GM10248 (cell line): ENCODE data around the gene CSF2.

ENCODE experiments used
- CTCF ChIA-PET: fragments of 300-600 bp; sonication (Branson Sonifier 250); formaldehyde crosslinking; extraction: SDS; loops from one replicate; lab custom pipeline; 2021; ENCODE audit warnings: antibody characterized with exemption; lab: Yijun Ruan, JAX
- POLR2A ChIA-PET: fragments of 350-650 bp; sonication (Branson Sonifier 250); formaldehyde crosslinking; extraction: SDS; loops from one replicate; lab custom pipeline; 2020; ENCODE audit warnings: antibody characterized with exemption; lab: Yijun Ruan, JAX
- DNase-seq: peaks from one replicate; pipeline ENCODE4 v3.0.0; 2012; ENCODE audit errors: extremely low spot score
- TF ChIP-seq, protein P1 (sequence below): IDR thresholded peaks from 2 replicates; pipeline ENCODE4 v1.5.1; 2012; ENCODE audit warnings: mild to moderate bottlenecking, low read depth; ENCODE audit errors: extremely low read depth, missing control alignments, control extremely low read depth

The CSF2 gene

DNA sequence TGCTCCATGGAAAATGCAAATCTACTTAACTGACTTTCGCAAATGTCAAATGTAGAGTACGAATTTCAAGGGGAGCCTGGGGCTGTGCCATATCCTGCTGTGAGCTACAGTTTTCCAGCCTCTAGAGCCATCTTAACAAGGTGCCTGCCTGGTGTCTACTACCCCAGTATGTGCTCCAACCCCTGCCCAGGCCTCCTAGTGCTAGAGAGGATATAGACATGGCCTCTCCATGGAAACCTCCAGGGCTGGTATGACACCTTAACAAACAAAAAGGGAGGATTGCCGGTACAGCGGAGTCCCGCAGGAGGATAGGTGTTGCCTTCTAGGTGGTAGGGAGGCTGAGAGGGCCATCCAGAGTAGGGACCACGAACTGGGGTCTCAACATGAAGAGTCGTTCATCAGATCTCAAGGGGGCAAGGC, 26.7 kb upstream of the CSF2 start:
- ChIA-PET CTCF (interaction anchor here (1.2 to 2.0 kb wide), 3 partner anchors 11 to 126 kb away, joined by 3 to 7 read pairs (median 3); no protein-coding TSS in a partner anchor), POLR2A (no interaction called here)
- TF ChIP-seq, protein P1, sequence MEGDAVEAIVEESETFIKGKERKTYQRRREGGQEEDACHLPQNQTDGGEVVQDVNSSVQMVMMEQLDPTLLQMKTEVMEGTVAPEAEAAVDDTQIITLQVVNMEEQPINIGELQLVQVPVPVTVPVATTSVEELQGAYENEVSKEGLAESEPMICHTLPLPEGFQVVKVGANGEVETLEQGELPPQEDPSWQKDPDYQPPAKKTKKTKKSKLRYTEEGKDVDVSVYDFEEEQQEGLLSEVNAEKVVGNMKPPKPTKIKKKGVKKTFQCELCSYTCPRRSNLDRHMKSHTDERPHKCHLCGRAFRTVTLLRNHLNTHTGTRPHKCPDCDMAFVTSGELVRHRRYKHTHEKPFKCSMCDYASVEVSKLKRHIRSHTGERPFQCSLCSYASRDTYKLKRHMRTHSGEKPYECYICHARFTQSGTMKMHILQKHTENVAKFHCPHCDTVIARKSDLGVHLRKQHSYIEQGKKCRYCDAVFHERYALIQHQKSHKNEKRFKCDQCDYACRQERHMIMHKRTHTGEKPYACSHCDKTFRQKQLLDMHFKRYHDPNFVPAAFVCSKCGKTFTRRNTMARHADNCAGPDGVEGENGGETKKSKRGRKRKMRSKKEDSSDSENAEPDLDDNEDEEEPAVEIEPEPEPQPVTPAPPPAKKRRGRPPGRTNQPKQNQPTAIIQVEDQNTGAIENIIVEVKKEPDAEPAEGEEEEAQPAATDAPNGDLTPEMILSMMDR = no peak
- no peak for DNase-seq

DNA sequence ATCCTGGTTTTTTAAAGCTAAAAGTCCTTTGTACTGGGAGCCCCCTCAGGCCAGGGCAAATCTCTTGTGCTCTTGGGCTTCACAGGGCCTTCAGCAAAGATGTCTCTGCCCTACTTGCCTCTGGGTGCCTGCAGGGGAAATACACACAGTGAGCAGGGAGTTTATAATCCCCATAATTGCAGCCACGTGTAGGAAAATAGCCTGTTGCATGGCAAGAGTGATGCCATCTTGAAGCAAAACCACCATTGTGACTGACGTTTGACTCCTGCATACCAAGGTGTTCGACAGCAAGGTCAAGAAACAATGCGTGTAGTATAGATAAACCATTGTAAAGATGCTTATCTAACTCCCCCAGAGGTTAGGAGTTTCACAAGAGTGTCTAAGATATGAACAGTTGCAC, 24.5 kb upstream of the CSF2 start:
- CTCF ChIA-PET = interaction anchor here (3.3 kb wide), 1 partner anchor 14 kb away, joined by 20 read pairs; no protein-coding TSS in a partner anchor
- POLR2A ChIA-PET = no interaction called here
- no peak for DNase-seq
- TF ChIP-seq, protein P1 = no peak

DNA sequence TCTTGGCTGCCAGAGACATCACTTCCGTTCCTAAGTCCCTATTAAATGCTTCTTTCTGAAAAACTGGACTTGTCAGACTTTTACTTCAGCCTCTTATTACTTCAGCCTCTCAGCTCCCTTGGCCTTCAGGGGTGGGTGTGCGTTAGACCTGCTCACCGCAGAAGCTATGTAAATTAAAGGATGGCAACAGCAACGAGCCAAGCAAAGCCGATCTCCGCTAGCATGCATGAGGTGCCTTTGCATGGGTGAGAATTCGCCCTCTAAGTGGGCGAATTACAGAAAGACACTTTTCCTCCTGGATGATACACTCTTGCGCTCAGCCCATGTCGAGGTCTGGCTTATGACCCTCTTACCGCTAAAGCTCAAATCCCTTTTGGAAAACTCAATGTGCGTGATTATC, 24.0 kb upstream of the CSF2 start:
- CTCF ChIA-PET = interaction anchor here (0.7 to 3.3 kb wide), 5 partner anchors 8 to 32 kb away, joined by 3 to 20 read pairs (median 3); no protein-coding TSS in a partner anchor
- no peak for DNase-seq
- TF ChIP-seq, protein P1 = no peak
- POLR2A ChIA-PET = no interaction called here

DNA sequence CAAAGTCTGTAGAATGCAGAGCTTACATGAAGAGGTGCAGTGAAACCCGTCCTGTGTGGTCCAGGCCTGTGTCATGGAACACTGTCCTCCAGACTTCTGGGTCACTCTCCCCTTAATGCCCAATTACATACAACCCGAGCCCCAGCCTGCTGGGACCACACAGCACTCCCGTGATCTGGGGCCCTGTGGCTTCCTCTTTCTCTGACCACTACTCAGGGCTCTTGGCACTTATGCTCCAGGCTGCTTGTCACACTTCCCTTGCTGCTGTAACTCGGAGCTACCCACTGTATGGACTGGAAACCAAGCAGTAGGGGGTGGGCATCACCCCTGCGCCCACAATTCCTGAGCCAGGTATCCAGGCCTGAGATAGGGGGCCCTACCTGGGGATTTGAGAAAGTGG, 23.5 kb upstream of the CSF2 start:
- TF ChIP-seq, protein P1 = no peak
- POLR2A ChIA-PET = no interaction called here
- no peak for DNase-seq
- CTCF ChIA-PET = interaction anchor here (0.7 to 3.3 kb wide), 6 partner anchors 9 to 42 kb away, joined by 3 to 20 read pairs (median 3); no protein-coding TSS in a partner anchor

DNA sequence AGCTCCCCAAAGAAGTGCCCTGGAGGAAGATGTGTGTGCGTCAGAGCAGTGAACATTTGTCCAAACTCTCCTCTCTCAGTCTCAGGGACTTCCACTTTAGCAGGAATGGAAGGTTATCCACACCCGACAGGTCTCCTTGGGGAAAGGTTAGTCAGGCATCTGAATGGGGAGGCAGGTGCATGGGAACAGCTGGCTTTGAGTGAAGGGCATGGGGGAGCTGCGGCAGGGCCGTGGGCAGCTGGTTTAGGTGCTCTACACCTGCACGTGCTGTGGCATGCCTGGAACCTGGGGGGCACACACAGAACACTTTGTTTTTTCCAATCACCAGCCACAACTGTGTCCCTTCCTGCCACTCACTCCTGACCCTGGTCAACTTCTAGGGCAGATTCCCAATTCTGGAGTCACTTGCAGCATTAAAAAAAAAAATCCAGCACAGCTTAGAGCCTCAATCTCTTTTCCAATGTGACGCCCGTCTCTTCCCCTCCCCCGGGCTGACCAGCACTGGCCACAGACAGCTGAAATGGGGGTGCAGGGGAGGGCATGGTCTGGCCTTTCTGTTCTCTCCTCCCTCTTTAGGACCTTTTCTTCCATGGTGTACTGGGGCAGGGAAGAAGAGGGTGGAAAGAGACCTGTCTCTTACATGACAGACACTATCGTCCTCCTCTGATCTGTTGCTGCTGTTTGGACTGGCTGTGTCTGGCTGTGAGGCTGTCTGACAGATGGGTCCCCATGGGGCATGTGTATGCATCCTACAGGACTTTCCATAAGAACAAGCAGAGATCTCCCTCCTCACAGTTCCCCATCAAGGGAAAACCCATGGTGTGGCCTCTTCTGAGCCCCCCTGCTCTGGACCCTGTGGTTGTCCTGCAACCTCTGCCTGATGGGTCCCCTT, 22.7 kb upstream of the CSF2 start:
- DNase-seq = no peak
- TF ChIP-seq, protein P1 = no peak
- ChIA-PET POLR2A (no interaction called here), CTCF (interaction anchor here (0.8 to 3.3 kb wide), 5 partner anchors 9 to 43 kb away, joined by 3 to 20 read pairs (median 3); no protein-coding TSS in a partner anchor)

DNA sequence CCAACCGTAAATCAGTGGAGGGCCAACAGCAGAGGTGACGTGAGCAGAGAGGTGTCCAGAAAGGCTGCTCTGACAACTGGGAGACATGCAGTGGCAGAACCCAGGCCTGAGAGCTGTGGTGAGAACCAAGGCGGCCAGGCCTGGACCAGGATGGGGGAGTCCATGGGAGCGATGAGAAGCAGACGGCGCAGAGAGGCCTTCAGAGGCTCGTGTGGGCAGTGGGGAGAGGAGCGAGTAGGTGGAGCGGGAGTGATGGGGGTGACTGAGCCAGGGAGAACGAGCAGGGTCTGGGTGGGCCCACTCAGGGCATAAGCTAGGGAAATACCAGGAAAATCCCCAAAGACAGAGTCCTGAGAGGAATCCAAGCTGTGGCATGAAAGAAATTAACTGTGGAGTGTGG, 21.1 kb upstream of the CSF2 start:
- ChIA-PET POLR2A (no interaction called here), CTCF (interaction anchor here (1.0 to 4.2 kb wide), 4 partner anchors 11 to 138 kb away, joined by 3 to 48 read pairs (median 3); no protein-coding TSS in a partner anchor)
- TF ChIP-seq, protein P1 = no peak
- DNase-seq = no peak
